H1 (cell line): Measurements from ENCODE around the gene PPP1R15B. TPM values are rescaled to one million over a fixed set of nuclear protein-coding genes. Genes with fewer than 3 reads are reported as not detected.

Experiments
- CTCF ChIA-PET: fragments of 300-600 bp; sonication (Branson Sonifier 250); formaldehyde crosslinking; loops from one replicate; lab custom pipeline; 2021; ENCODE audit not compliant: partially characterized antibody; lab: Charles Lee
- POLR2A ChIA-PET: fragments of 300-600 bp; sonication (Branson Sonifier 250); formaldehyde crosslinking; loops from one replicate; lab custom pipeline; 2021; ENCODE audit warnings: inconsistent platforms; ENCODE audit not compliant: partially characterized antibody; lab: Charles Lee
- DNase-seq, 2 experiments: peaks; one replicate each; pipeline versions ENCODE4 v3.0.0 to v3.0.0-alpha.2; 2010 to 2022; ENCODE audit warnings: low spot score in 2 of 2, low read depth in 1 of 2, mixed read lengths in 1 of 2
- FAIRE-seq: peaks from 2 replicates; lab custom pipeline; 2011; peaks lifted over from hg19 to GRCh38; lab: Jason Lieb, UNC
- H2AFZ ChIP-seq: 2 replicates; pipeline ENCODE4 v1.8.1; 2012; ENCODE audit warnings: low read length, inconsistent platforms
- H2AK5ac ChIP-seq: 2 replicates; pipeline ENCODE4 v1.6.1; 2013; ENCODE audit warnings: low read depth, low read length
- H2BK120ac ChIP-seq: replicated peaks from 2 replicates; pipeline ENCODE3; 2013; ENCODE audit warnings: low read depth, low read length, inconsistent platforms
- H2BK12ac ChIP-seq: 2 replicates; pipeline ENCODE4 v1.6.1; 2013; ENCODE audit warnings: low read depth, low read length
- H2BK15ac ChIP-seq: 2 replicates; pipeline ENCODE4 v1.6.1; 2013; ENCODE audit warnings: low read length
- H2BK20ac ChIP-seq: 2 replicates; pipeline ENCODE4 v1.6.1; 2013; ENCODE audit warnings: low read length
- H2BK5ac ChIP-seq: 2 replicates; pipeline ENCODE4 v1.6.1; 2013; ENCODE audit warnings: low read depth, low read length
- H3K14ac ChIP-seq: 2 replicates; pipeline ENCODE4 v1.6.1; 2013; ENCODE audit warnings: inconsistent platforms; ENCODE audit not compliant: insufficient read length
- H3K18ac ChIP-seq: 2 replicates; pipeline ENCODE4 v1.6.1; 2013; ENCODE audit warnings: low read length; ENCODE audit errors: extremely low read depth
- H3K23ac ChIP-seq: 2 replicates; pipeline ENCODE4 v1.6.1; 2013; ENCODE audit warnings: inconsistent platforms; ENCODE audit not compliant: insufficient read length
- H3K23me2 ChIP-seq: 2 replicates; pipeline ENCODE4 v1.6.1; 2013; ENCODE audit warnings: low read depth, low read length
- H3K27ac ChIP-seq: 2 replicates; pipeline ENCODE4 v1.6.1; 2011; ENCODE audit warnings: low read depth, low read length, inconsistent platforms
- H3K27me3 ChIP-seq, 4 experiments: replicated peaks in 1 of 4; 1 replicate in 1 of 4; 2 replicates in 3 of 4; pipeline versions ENCODE4 v1.6.1 to v1.8.1; 2011 to 2013; ENCODE audit warnings: low read length in 3 of 4, mild to moderate bottlenecking in 3 of 4, inconsistent platforms in 2 of 4, mixed read lengths in 2 of 4, moderate library complexity in 1 of 4; ENCODE audit not compliant: control insufficient read depth in 3 of 4, insufficient read depth in 3 of 4; ENCODE audit errors: extremely low read depth in 1 of 4
- H3K36me3 ChIP-seq, 4 experiments: 2 replicates each; pipeline versions ENCODE4 v1.6.1 to v1.8.1; 2011 to 2013; ENCODE audit warnings: mild to moderate bottlenecking in 4 of 4, low read length in 3 of 4, moderate library complexity in 2 of 4, control low read depth in 1 of 4, inconsistent platforms in 1 of 4; ENCODE audit not compliant: insufficient read depth in 4 of 4, control insufficient read depth in 2 of 4
- H3K4ac ChIP-seq: replicated peaks from 2 replicates; pipeline ENCODE3; 2013; ENCODE audit warnings: low read length, low read depth, mixed read lengths, inconsistent platforms; ENCODE audit not compliant: insufficient read length
- H3K4me1 ChIP-seq, 4 experiments: replicated peaks in 1 of 4; 1 replicate in 1 of 4; 2 replicates in 3 of 4; pipeline versions ENCODE4 v1.6.1 to v1.8.1; 2011 to 2013; ENCODE audit warnings: low read length in 3 of 4, inconsistent platforms in 2 of 4, mixed read lengths in 1 of 4; ENCODE audit not compliant: insufficient read depth in 4 of 4, control insufficient read depth in 3 of 4
- H3K4me2 ChIP-seq, 2 experiments: 2 replicates each; pipeline versions ENCODE4 v1.6.1 to v1.8.1; 2011 to 2013; ENCODE audit warnings: low read depth in 2 of 2, low read length in 2 of 2, control low read depth in 1 of 2, inconsistent platforms in 1 of 2, mild to moderate bottlenecking in 1 of 2; ENCODE audit not compliant: insufficient read depth in 1 of 2
- H3K4me3 ChIP-seq, 4 experiments: fragments of 200-600, 300-600 bp in 1 of 4; sonication (generic), shearing (Covaris generic), sonication (Bioruptor Twin) in 1 of 4; 2 replicates each; pipeline versions ENCODE4 v1.5.1 to v1.8.1; 2011 to 2016; ENCODE audit warnings: low read length in 4 of 4, low read depth in 3 of 4, control low read depth in 2 of 4, inconsistent platforms in 2 of 4, mild to moderate bottlenecking in 2 of 4, mixed read lengths in 1 of 4, moderate library complexity in 1 of 4; ENCODE audit not compliant: insufficient read depth in 2 of 4; ENCODE audit errors: extremely low read depth in 1 of 4
- H3K56ac ChIP-seq: replicated peaks from 2 replicates; pipeline ENCODE3; 2013; ENCODE audit warnings: low read depth, mild to moderate bottlenecking, mixed read lengths, low read length, inconsistent platforms; ENCODE audit not compliant: insufficient read length
- H3K79me1 ChIP-seq: 2 replicates; pipeline ENCODE4 v1.6.1; 2013; ENCODE audit warnings: low read depth, low read length, control low read depth
- H3K79me2 ChIP-seq, 2 experiments: 2 replicates each; pipeline versions ENCODE4 v1.6.1 to v1.8.1; 2012 to 2013; ENCODE audit warnings: low read length in 2 of 2, mild to moderate bottlenecking in 2 of 2, inconsistent platforms in 1 of 2; ENCODE audit not compliant: insufficient read depth in 2 of 2, control insufficient read depth in 1 of 2
- H3K9ac ChIP-seq, 4 experiments: replicated peaks in 1 of 4; 1 replicate in 1 of 4; 2 replicates in 3 of 4; pipeline versions ENCODE4 v1.6.1 to v1.8.1; 2011 to 2013; ENCODE audit warnings: low read depth in 3 of 4, low read length in 3 of 4, control low read depth in 2 of 4, mild to moderate bottlenecking in 2 of 4, moderate library complexity in 2 of 4, inconsistent platforms in 1 of 4; ENCODE audit errors: extremely low read depth in 1 of 4
- H3K9me3 ChIP-seq, 2 experiments: 2 replicates each; pipeline versions ENCODE4 v1.6.1 to v1.8.1; 2012 to 2013; ENCODE audit warnings: mild to moderate bottlenecking in 2 of 2, moderate library complexity in 2 of 2, control low read depth in 1 of 2, inconsistent platforms in 1 of 2, low read depth in 1 of 2, low read length in 1 of 2, mixed read lengths in 1 of 2; ENCODE audit not compliant: insufficient read depth in 2 of 2
- H4K20me1 ChIP-seq, 2 experiments: replicated peaks in 1 of 2; 2 replicates each; pipeline versions ENCODE3 to v1.8.1; 2011 to 2013; ENCODE audit warnings: inconsistent platforms in 2 of 2, low read length in 2 of 2, mild to moderate bottlenecking in 1 of 2; ENCODE audit not compliant: insufficient read depth in 2 of 2, control insufficient read depth in 1 of 2
- H4K5ac ChIP-seq: 2 replicates; pipeline ENCODE4 v1.6.1; 2013; ENCODE audit warnings: low read length, low read depth, mixed read lengths, inconsistent platforms; ENCODE audit not compliant: insufficient read length
- H4K8ac ChIP-seq: 2 replicates; pipeline ENCODE4 v1.8.0; 2013; ENCODE audit warnings: mild to moderate bottlenecking, moderate library complexity, low read length, inconsistent platforms; ENCODE audit not compliant: insufficient read depth; ENCODE audit errors: extremely low read depth
- H4K91ac ChIP-seq: replicated peaks from 2 replicates; pipeline ENCODE3; 2013; ENCODE audit warnings: low read length, mixed read lengths, inconsistent platforms; ENCODE audit not compliant: insufficient read length
- KDM1A ChIP-seq: fragments of 200-600, 300-600 bp; sonication (generic); IDR thresholded peaks from 2 replicates; pipeline ENCODE4 v1.7.1; 2016; ENCODE audit warnings: mild to moderate bottlenecking, low read length, borderline replicate concordance
- NANOG ChIP-seq: IDR thresholded peaks from 2 replicates; pipeline ENCODE4 v1.6.1; 2011; ENCODE audit warnings: low read length, low read depth, mild to moderate bottlenecking, inconsistent platforms; ENCODE audit not compliant: insufficient read depth, poor library complexity, severe bottlenecking
- POLR2A ChIP-seq, 2 experiments: IDR thresholded peaks; 1 replicate in 1 of 2; 2 replicates in 1 of 2; pipeline ENCODE4 v1.6.1; 2011; ENCODE audit warnings: low read depth in 2 of 2, low read length in 2 of 2, mild to moderate bottlenecking in 2 of 2; ENCODE audit errors: control extremely low read depth in 1 of 2
- RAD21 ChIP-seq, 2 experiments: IDR thresholded peaks in 1 of 2; conservative IDR thresholded peaks in 1 of 2; 2 replicates each; pipeline ENCODE4 v1.6.1; 2011; ENCODE audit warnings: low read depth in 2 of 2, low read length in 2 of 2, improper control_type of control experiment in 1 of 2, inconsistent platforms in 1 of 2, mild to moderate bottlenecking in 1 of 2, moderate library complexity in 1 of 2
- SP4 ChIP-seq: IDR thresholded peaks from 2 replicates; pipeline ENCODE4 v1.6.1; 2012; ENCODE audit warnings: low read length, inconsistent platforms
- TAF7 ChIP-seq: optimal IDR thresholded peaks from 2 replicates; pipeline ENCODE3; 2011; ENCODE audit warnings: low read depth, mild to moderate bottlenecking, inconsistent platforms, low read length, moderate library complexity, borderline replicate concordance
- TCF12 ChIP-seq: IDR thresholded peaks from 2 replicates; pipeline ENCODE4 v1.6.1; 2011; ENCODE audit warnings: low read depth, mild to moderate bottlenecking, low read length
- YY1 ChIP-seq: IDR thresholded peaks from 2 replicates; pipeline ENCODE4 v1.6.1; 2011; ENCODE audit warnings: low read depth, mild to moderate bottlenecking, low read length
- WGBS, 2 experiments: shearing (Covaris generic) in 1 of 2; methylation state at CpG; one replicate each; pipeline versions ENCODE4 v1.1.6 to v1.1.7; 2013 to 2015; ENCODE audit warnings: low lambda C conversion rate in 2 of 2, mixed read lengths in 2 of 2, inconsistent platforms in 1 of 2, low coverage in 1 of 2, missing lambda C conversion rate in 1 of 2; ENCODE audit not compliant: insufficient replicate concordance in 2 of 2, insufficient coverage in 1 of 2, insufficient read length in 1 of 2; ENCODE audit errors: extremely low coverage in 1 of 2, missing lambda C conversion rate in 1 of 2; 5-methylcytosine and 5-hydroxymethylcytosine counted together
- polyA plus RNA-seq, 7 experiments: library from polyadenylated mRNA; depleted of rRNA in 3 of 7; stranded (reverse) in 5 of 7; unstranded in 2 of 7; fragments of >200 nt in 5 of 7; fragments of 200-250 nt in 2 of 7; gene quantifications; 1 replicate in 5 of 7; 2 replicates in 1 of 7; 4 replicates in 1 of 7; pipeline versions ENCODE4 v1.2.1 to v1.2.3, GENCODE V29; 2011 to 2013; ENCODE audit warnings: missing spikeins in 2 of 7, mixed read lengths in 2 of 7
- total RNA-seq: library from RNA; stranded (reverse); fragmentation: NEBNext Ultra II Directional; extraction: Animal tissue kit (Norgen Biotek cat#: 25700); gene quantifications from 2 replicates; pipeline ENCODE4 v1.2.1, GENCODE V29; 2021

PPP1R15B gene
- total and polyA plus RNA-seq, 2 of the 8 experiments (the other 6 are each of a cell fraction or from before 2014, with no cell fraction given) = 14.4 to 72.2 TPM

DNA sequence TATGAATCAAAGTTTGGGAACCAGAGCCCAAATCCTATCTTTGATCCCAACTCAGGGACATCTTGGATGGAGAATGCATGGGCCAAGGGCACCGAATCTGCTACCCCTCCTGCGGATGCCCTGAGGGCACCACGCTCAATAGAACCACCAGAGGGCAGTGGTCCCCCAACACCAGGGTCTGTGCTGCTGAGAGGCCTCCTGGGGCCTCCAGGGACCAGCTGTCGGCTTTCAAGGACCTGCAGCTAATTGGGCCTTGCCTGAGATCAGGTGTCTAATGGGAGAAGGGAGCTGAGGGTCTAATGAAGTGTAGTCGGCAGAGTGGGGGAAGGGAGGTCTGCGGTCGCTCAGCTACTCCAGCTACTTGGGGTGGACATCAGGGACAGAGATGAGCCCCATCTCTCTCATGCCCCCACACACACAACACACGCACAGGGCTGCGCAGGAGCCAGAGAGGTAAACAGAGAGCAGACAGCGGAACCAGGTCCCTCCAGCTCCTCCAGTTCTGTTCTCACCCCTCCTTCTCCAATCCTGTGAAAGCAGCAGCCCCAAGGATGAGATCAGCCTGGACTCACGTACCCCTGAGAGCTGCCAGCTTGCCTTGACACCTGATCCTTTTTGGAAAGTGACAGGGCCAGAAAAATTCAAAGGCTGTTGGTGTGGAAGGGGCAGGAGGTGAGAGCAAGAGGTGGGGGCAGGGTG lies 34.9 kb upstream of the PPP1R15B start:
- Histone ChIP-seq H2AFZ (no peak overlapping the region), H3K4me2 (0 out of 4 replicates have a peak overlapping the region, but pooled peaks of 1 of the 2 experiments have one; percentile 34), H3K14ac (no peak overlapping the region), H3K9ac (no peak overlapping the region), H3K4ac (no peak overlapping the region), H3K23me2 (no peaks in the 10 kb centered on the region), H3K18ac (peak overlapping the region; percentile 48; the same call in 1 of the 2 replicates), H3K36me3 (peaks cover 2 to 15% (median 6%) of the 10 kb centered on the region in 4 experiments; a peak in 4 of 8 replicates), H4K20me1 (peaks cover 2% of the 10 kb centered on the region in 2 experiments), H2BK15ac (peak overlapping the region; percentile 88; the same call in 1 of the 2 replicates), H3K4me3 (no peak overlapping the region; a peak in 1 of 8 replicates), H2BK20ac (no peak overlapping the region; the same call in 1 of the 2 replicates), H3K79me2 (no peaks in the 10 kb centered on the region), H4K91ac (peak overlapping the region; percentile 25), H3K27me3 (no peaks in the 10 kb centered on the region), H3K23ac (no peak overlapping the region), H2BK12ac (peak overlapping the region; percentile 80; the same call in 1 of the 2 replicates), H3K9me3 (no peaks in the 10 kb centered on the region), H2BK120ac (no peak overlapping the region), H3K4me1 (peaks cover 0 to 13% (median 7%) of the 10 kb centered on the region in 4 experiments; a peak in 6 of 7 replicates), H3K56ac (no peak overlapping the region), H3K79me1 (no peaks in the 10 kb centered on the region), H4K5ac (no peak overlapping the region), H2AK5ac (no peak overlapping the region), H4K8ac (no peak overlapping the region), H2BK5ac (peak overlapping the region; percentile 18; the same call in 1 of the 2 replicates), H3K27ac (no peak overlapping the region)
- ChIA-PET CTCF (interaction anchor here (0.6 to 47.3 kb wide), 25 partner anchors 12 to 558 kb away, joined by 3 to 2124 read pairs (median 4); partner anchors contain the start of genes MDM4 and PIK3C2B), POLR2A (interaction anchor here (0.6 to 3.4 kb wide), 13 partner anchors 8 to 70 kb away, joined by 3 to 28 read pairs (median 6); partner anchors contain the start of genes MDM4 and PIK3C2B)
- 57% methylated on average over 11 of the region's 11 CpGs; no CpG with 5 or more reads in 1 of the 2 experiments for WGBS, 2 experiments
- FAIRE-seq = peak; percentile 77
- DNase-seq = peak; percentile 75 to 95
- TF ChIP-seq NANOG (peak; percentile 12), POLR2A (IDR thresholded peaks at IDR 0.05; ENCODE audit: control extremely low read depth in 1 of 2, low read depth in 2 of 2, low read length in 2 of 2) (no peak), KDM1A (0 out of 2 replicates have a peak, but pooled peaks have one; percentile 7), YY1 (peak; percentile 73; the same call in 1 of the 2 replicates), SP4 (no peak), RAD21 (IDR thresholded peaks at IDR 0.05 in 1 of 2, conservative IDR thresholded peaks at IDR 0.05 in 1 of 2; ENCODE audit: low read depth in 2 of 2, low read length in 2 of 2) (peak; percentile 90 to 97), TAF7 (no peak), TCF12 (peak; percentile 93)
